Heart left ventricle (tissue), 16 donors: Measurements from ENCODE around the gene RBM4. TPM values are rescaled to one million over a fixed set of nuclear protein-coding genes. Genes with fewer than 3 reads are reported as not detected.

Source experiments
- ATAC-seq, 4 donors: fragments of 200-7000 bp; cut with Tn5 transposase; one replicate each; pipeline ENCODE4 v1.9.1; 2020 to 2022; ENCODE audit warnings: moderate library complexity in 4 of 4, mild to moderate bottlenecking in 3 of 4, moderate number of reproducible peaks in 1 of 4
- DNase-seq, 5 donors: peaks; one replicate each; pipeline ENCODE4 v3.0.0-alpha.2; 2020
- H3K27ac ChIP-seq, 12 donors: fragments of 200-600 bp; sonication (generic) in 4 of 12; one replicate each; pipeline versions ENCODE4 v1.5.0 to v1.8.0; 2016 to 2022; ENCODE audit warnings: mild to moderate bottlenecking in 2 of 12
- H3K27me3 ChIP-seq, 9 donors: fragments of 200-600 bp; sonication (generic) in 2 of 9; one replicate each; pipeline versions ENCODE4 v1.5.1 to v1.8.0; 2016 to 2022; ENCODE audit warnings: mild to moderate bottlenecking in 3 of 9
- H3K36me3 ChIP-seq, 9 donors: fragments of 200-600 bp; sonication (generic) in 2 of 9; one replicate each; pipeline versions ENCODE4 v1.5.0 to v1.8.0; 2018 to 2022; ENCODE audit warnings: mild to moderate bottlenecking in 2 of 9
- H3K4me1 ChIP-seq, 12 donors: fragments of 200-600 bp; sonication (generic) in 4 of 12; one replicate each; pipeline versions ENCODE4 v1.5.0 to v1.8.0; 2016 to 2022; ENCODE audit warnings: mild to moderate bottlenecking in 3 of 12
- H3K4me3 ChIP-seq, 12 donors: fragments of 200-600 bp; sonication (generic) in 4 of 12; one replicate each; pipeline versions ENCODE4 v1.5.0 to v1.8.0; 2017 to 2022; ENCODE audit warnings: mild to moderate bottlenecking in 9 of 12, moderate library complexity in 4 of 12
- H3K9me3 ChIP-seq, 12 donors: fragments of 200-600 bp; sonication (generic) in 4 of 12; one replicate each; pipeline versions ENCODE4 v1.5.0 to v1.8.0; 2016 to 2022; ENCODE audit warnings: mild to moderate bottlenecking in 1 of 12
- POLR2A ChIP-seq, 2 donors: fragments of 450-650 bp; IDR thresholded peaks; one replicate each; pipeline ENCODE4 v1.6.1; 2017; ENCODE audit warnings: antibody characterized with exemption in 2 of 2, mild to moderate bottlenecking in 2 of 2, moderate library complexity in 2 of 2
- WGBS, 4 donors: extraction: QIAGEN DNeasy Blood & Tissue Kit in 2 of 4; methylation state at CpG; one replicate each; pipeline versions ENCODE4 v1.1.5 to v1.1.7; 2013 to 2018; 5-methylcytosine and 5-hydroxymethylcytosine counted together
- intact Hi-C, 10 donors: fragments of 100-400 bp; cut with DNase I; formaldehyde crosslinking; loops; one replicate each; pipeline versions ENCODE4 v1.11.1 to v1.14.2; 2022
- polyA plus RNA-seq, 2 donors: library from polyadenylated mRNA; stranded (reverse); fragments of 200-250 nt; gene quantifications; one replicate each; pipeline ENCODE4 v1.2.3, GENCODE V29; 2013
- total RNA-seq, 9 donors: library from RNA; depleted of rRNA in 2 of 9; stranded (reverse); fragments of >200 nt in 2 of 9; fragmentation: NEBNext Ultra II Directional in 3 of 9; extraction: Animal tissue kit (Norgen Biotek cat#: 25700) in 3 of 9; gene quantifications; one replicate each; pipeline versions ENCODE4 v1.1.0 to v1.2.4, GENCODE V29; 2016 to 2023
- TF ChIP-seq, protein P1 (sequence below), 12 donors: fragments of 200-600 bp; sonication (generic) in 4 of 12; IDR thresholded peaks; one replicate each; pipeline versions ENCODE4 v1.5.0 to v1.8.0; 2018 to 2022; ENCODE audit warnings: antibody characterized with exemption in 12 of 12, mild to moderate bottlenecking in 5 of 12
- donor health status: ischemic (EF 13 %, LVEDD 7.1; RV severe dilation, severe dysfunction).
- donor health status: healthy with polysubstance abuse.
- donor health status: DM: no; HTN: yes; CAD: no.
- donor health status: DM: no; HTN: no; CAD: no.
- donor health status: ischemic (EF 25% LVEDD 6.9; RV normal size, moderate dysfunction).
- donor health status: ischemic (EF 25% LVEDD 5.7; RV mildly dilated, moderate dysfunction).
- donor health status: healthy.
- donor health status: DM: yes; HTN: yes; CAD: no.
- donor health status: ischemic (EF 35%, LVEDD 5.7; RV mildly dilated, moderate dysfunction).
- donor health status: nonischemic (EF 11% LVEDD 7.7; RV severe dilation, severe dysfunction).
- donor health status: DM: yes; HTN: yes; CAD: no.
- donor health status: PGD.
- donor health status: ischemic (EF 29% LVEDD 5.4; RV normal size, mild dysfunction).
- donor health status: nonischemic (EF 23%, LVEDD 6.1; RV moderate dilation, normal function).

The RBM4 gene
- total and polyA plus RNA-seq, 11 donors = 46.4 to 89.4 (median 56.6) TPM

DNA sequence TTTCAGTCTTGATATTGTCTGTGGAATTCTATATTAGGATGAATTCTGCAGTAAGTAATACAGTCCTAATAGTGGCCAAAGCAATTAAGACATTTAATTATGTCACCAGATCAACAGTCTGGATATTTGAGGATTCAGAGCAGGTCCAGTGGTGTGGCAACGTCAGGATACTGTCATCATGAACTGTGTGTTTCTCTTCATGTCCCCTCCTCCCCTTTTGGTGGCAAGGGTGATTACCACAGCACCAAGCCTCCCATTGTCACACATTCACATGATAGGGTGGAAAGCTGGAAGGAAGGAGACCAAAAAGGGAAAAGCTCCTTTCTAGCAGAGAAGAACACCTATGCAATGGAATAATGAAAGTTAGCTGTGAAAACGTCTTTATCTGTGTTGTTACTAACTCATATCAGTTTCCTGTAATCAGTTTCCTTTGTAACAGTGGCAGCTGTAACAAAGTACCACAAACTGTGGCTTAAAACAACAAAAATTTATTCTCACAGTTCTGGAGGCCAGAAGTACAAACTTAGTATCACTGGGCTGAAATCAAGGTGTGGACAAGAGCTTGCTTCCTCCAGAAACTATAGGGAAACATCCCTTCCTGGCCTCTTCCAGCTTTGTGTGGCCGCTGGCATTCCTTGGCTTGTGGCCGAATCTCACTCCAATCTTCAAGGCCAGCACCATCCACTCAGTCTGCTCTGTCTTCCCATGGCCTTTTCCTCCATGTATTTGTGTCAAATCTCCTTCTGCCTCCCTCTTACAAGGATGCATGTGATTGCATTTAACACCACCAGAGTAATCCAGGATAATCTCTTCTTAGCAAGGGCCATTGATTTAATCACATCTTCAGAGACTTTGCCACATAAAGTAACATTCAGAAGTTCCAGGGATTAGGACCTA, 28.5 kb upstream of the RBM4 start:
- Histone ChIP-seq H3K27ac (peak overlapping the region in 1 of 12 donors; percentile 16), H3K4me1 (peaks cover 0 to 20% (median 10%) of the 10 kb centered on the region in 12 donors), H3K36me3 (peaks cover 0 to 18% (median 12%) of the 10 kb centered on the region in 9 donors), H3K4me3 (no peak overlapping the region), H3K27me3 (no peaks in the 10 kb centered on the region), H3K9me3 (no peaks in the 10 kb centered on the region)
- intact Hi-C loops = no loop called here
- ATAC-seq (no peak), DNase-seq (no peak)
- 69 to 83% (median 74%) methylated on average over 4 of the region's 4 CpGs for WGBS, 4 donors
- TF ChIP-seq, protein P1, sequence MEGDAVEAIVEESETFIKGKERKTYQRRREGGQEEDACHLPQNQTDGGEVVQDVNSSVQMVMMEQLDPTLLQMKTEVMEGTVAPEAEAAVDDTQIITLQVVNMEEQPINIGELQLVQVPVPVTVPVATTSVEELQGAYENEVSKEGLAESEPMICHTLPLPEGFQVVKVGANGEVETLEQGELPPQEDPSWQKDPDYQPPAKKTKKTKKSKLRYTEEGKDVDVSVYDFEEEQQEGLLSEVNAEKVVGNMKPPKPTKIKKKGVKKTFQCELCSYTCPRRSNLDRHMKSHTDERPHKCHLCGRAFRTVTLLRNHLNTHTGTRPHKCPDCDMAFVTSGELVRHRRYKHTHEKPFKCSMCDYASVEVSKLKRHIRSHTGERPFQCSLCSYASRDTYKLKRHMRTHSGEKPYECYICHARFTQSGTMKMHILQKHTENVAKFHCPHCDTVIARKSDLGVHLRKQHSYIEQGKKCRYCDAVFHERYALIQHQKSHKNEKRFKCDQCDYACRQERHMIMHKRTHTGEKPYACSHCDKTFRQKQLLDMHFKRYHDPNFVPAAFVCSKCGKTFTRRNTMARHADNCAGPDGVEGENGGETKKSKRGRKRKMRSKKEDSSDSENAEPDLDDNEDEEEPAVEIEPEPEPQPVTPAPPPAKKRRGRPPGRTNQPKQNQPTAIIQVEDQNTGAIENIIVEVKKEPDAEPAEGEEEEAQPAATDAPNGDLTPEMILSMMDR (IDR thresholded peaks at IDR 0.05) = no peak
- no peak for TF ChIP-seq POLR2A (IDR thresholded peaks at IDR 0.05)

DNA sequence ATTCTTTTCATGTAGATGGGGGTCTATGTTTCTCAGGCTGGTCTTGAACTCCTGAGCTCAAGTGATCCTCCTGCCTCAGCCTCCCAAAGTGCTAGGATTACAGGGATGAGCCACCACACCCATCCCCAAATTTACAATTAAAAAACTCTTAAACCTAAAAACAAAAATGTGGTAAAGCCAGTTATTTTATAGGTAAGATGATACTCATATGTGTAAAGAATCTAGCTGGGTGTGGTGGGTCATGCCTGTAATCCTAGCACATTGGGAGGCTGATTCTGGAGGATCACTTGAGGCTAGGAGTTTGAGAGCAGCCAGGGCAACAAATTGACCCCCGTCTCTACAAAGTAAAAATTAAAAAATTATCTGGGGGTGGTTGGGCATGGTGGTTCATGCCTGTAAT, 26.0 kb upstream of the RBM4 start:
- H3K4me3 ChIP-seq = no peak overlapping the region
- no peak overlapping the region for H3K27ac ChIP-seq
- DNase-seq (no peak), ATAC-seq (no peak)
- no peaks in the 10 kb centered on the region for H3K27me3 ChIP-seq
- no peaks in the 10 kb centered on the region for H3K36me3 ChIP-seq
- no peaks in the 10 kb centered on the region for H3K9me3 ChIP-seq
- intact Hi-C loops = no loop called here
- WGBS, 4 donors = 91 to 98% (median 95%) methylated on average over 1 of the region's 1 CpG
- H3K4me1 ChIP-seq = peaks cover 0 to 22% (median 12%) of the 10 kb centered on the region in 12 donors
- no peak for TF ChIP-seq POLR2A (IDR thresholded peaks at IDR 0.05)
- TF ChIP-seq, protein P1 (IDR thresholded peaks at IDR 0.05) = no peak

DNA sequence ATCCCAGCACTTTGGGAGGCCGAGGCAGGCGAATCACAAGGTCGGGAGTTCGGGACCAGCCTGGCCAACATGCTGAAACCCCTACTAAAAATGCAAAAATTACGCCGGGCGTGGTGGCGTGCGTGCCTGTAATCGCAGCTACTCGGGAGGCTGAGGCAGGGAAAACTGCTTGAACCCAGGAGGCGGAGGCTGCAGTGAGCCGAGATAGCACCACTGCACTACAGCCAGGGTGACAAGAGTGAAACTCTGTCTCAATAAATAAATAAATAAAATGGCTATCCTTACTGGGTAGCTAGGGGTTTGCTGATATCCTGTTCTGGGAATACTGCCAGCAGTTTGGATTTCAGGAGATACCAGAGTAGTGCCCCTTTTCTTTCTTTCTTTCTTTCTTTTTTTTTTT, 24.4 kb upstream of the RBM4 start:
- H3K9me3 ChIP-seq = no peaks in the 10 kb centered on the region
- TF ChIP-seq POLR2A (IDR thresholded peaks at IDR 0.05) = no peak
- TF ChIP-seq, protein P1 (IDR thresholded peaks at IDR 0.05) = no peak
- peaks cover 0 to 4% (median 0%) of the 10 kb centered on the region in 9 donors for H3K36me3 ChIP-seq
- no peaks in the 10 kb centered on the region for H3K27me3 ChIP-seq
- H3K27ac ChIP-seq = no peak overlapping the region
- DNase-seq (no peak), ATAC-seq (no peak)
- H3K4me3 ChIP-seq = no peak overlapping the region
- intact Hi-C loops = no loop called here
- 73 to 85% (median 76%) methylated on average over 13 of the region's 13 CpGs for WGBS, 4 donors
- peaks cover 0 to 26% (median 18%) of the 10 kb centered on the region in 12 donors for H3K4me1 ChIP-seq

DNA sequence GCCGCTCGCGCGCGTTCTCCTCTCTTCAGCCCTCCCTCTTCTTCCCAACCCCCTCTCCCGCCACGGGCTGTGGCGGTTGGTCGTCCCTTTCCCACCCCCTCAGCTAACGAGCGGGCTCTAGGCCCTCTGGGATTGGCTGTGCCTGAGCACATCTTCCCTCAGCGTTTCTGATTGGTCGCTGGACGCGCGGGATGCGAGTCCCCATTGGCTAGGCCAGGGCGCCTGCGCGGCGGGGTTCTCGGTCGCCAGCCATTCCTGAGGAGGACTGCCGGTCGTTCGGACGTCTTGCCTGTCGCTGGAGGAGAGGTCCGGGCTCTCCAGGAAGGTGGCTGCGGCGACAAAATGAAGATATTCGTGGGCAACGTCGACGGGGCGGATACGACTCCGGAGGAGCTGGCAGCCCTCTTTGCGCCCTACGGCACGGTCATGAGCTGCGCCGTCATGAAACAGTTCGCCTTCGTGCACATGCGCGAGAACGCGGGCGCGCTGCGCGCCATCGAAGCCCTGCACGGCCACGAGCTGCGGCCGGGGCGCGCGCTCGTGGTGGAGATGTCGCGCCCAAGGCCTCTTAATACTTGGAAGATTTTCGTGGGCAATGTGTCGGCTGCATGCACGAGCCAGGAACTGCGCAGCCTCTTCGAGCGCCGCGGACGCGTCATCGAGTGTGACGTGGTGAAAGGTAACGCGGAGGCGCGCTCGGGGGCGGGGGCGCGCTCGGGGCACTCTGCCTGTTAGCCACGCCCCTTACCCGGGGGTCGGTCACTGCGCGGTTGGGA, 21.9 kb upstream of the RBM4 start, which contains the start of gene RBM14:
RBM14 (plus strand) TSS at position 252 of the 776 bp plus-strand sequence; CDS start at position 343, 91 bp downstream.
- Histone ChIP-seq H3K4me1 (peaks cover 2 to 49% (median 37%) of the 10 kb centered on the region in 12 donors), H3K27ac (peak within 1 kb of the TSS; percentile 62 to 98 (median 93)), H3K36me3 (peaks cover 0 to 12% (median 5%) of the 10 kb centered on the region in 9 donors), H3K4me3 (peak within 1 kb of the TSS; percentile 75 to 98 (median 86)), H3K9me3 (no peaks in the 10 kb centered on the region), H3K27me3 (no peaks in the 10 kb centered on the region)
- DNase-seq = peak; percentile 99 to 100 (median 99)
- ATAC-seq = peak; percentile 95 to 98 (median 98)
- WGBS, 4 donors = 0% methylated on average over 39 to 90 of the region's 90 CpGs
- intact Hi-C loops = loop anchor here in 4 of 10 donors (1.0 to 5.0 kb wide), 6 partner anchors 22 to 341 kb away; partner anchors contain the start of genes RBM4 (in 2 of the 4), CCDC87 (in 1 of the 4), CCS (in 1 of the 4) and PC (in 1 of the 4)
- TF ChIP-seq POLR2A (IDR thresholded peaks at IDR 0.05) = peak; percentile 45 to 97
- TF ChIP-seq, protein P1 (IDR thresholded peaks at IDR 0.05) = no peak
